Measurements from ENCODE around the gene KAT8. TPM values are rescaled to one million over a fixed set of nuclear protein-coding genes. Genes with fewer than 3 reads are reported as not detected.

The KAT8 gene
- total and polyA plus RNA-seq, 9 of the 15 experiments (the other 6 are each of a cell fraction or from before 2014, with no cell fraction given) = 10.0 to 98.5 (median 76.4) TPM

GRCh38 chr16:31134625-31135534 is 17.4 kb downstream of the KAT8 start (continued):
- peak; percentile 63 for TF ChIP-seq PRDM10 (IDR thresholded peaks at IDR 0.05; ENCODE audit: partially characterized antibody)
- TF ChIP-seq ZKSCAN3 (CRISPR knock-in tag; IDR thresholded peaks at IDR 0.05) = no peak
- TF ChIP-seq NR2C2 (CRISPR knock-in tag; IDR thresholded peaks at IDR 0.05) = no peak
- TF ChIP-seq NR2C2 (tag; IDR thresholded peaks at IDR 0.05) = peak; percentile 37; the same call in 1 of the 2 replicates
- no peak for TF ChIP-seq E2F5 (CRISPR knock-in tag; IDR thresholded peaks at IDR 0.05)
- TF ChIP-seq MTA2 (IDR thresholded peaks at IDR 0.05; ENCODE audit: low read depth) = no peak
- no peak for TF ChIP-seq POLR3A (IDR thresholded peaks at IDR 0.05; ENCODE audit: borderline replicate concordance, extremely low read depth, insufficient read depth, insufficient read length)
- no peak for TF ChIP-seq RBBP5 (IDR thresholded peaks at IDR 0.05; ENCODE audit: borderline replicate concordance, insufficient read depth, low read length, poor library complexity, severe bottlenecking)
- no peak for TF ChIP-seq NBN (IDR thresholded peaks at IDR 0.05; ENCODE audit: low read depth)
- no peak for TF ChIP-seq ZNF583 (CRISPR knock-in tag; IDR thresholded peaks at IDR 0.05)
- TF ChIP-seq SRSF3 (IDR thresholded peaks at IDR 0.05; ENCODE audit: insufficient read depth, low read length) = no peak
- peak; percentile 12; the same call in 1 of the 2 replicates for TF ChIP-seq EP400 (IDR thresholded peaks at IDR 0.05)
- 0 out of 4 replicates have a peak, but pooled peaks of 1 of the 2 experiments have one; percentile 11 for TF ChIP-seq FOXK2 (conservative IDR thresholded peaks at IDR 0.05 in 1 of 2, IDR thresholded peaks at IDR 0.05 in 1 of 2; ENCODE audit: low read depth in 2 of 2)
- no peak for TF ChIP-seq TFAM (CRISPR knock-in tag; conservative IDR thresholded peaks at IDR 0.05)
- TF ChIP-seq ZNF280A (IDR thresholded peaks at IDR 0.05; ENCODE audit: low read depth, partially characterized antibody) = no peak
- peak; percentile 30; the same call in 1 of the 2 replicates for TF ChIP-seq ATF3 (IDR thresholded peaks at IDR 0.05)
- TF ChIP-seq ATF3 (CRISPR knock-in tag; conservative IDR thresholded peaks at IDR 0.05) = no peak
- TF ChIP-seq EGR1 (conservative IDR thresholded peaks at IDR 0.05) = no peak; the same call in 1 of the 2 replicates
- TF ChIP-seq U2AF2 (optimal IDR thresholded peaks at IDR 0.05; ENCODE audit: low read depth, low read length) = no peak
- TF ChIP-seq RCOR1 (IDR thresholded peaks at IDR 0.05; ENCODE audit: borderline replicate concordance in 1 of 2, low read depth in 2 of 2, low read length in 2 of 2) = no peak
- no peak for TF ChIP-seq RFX7 (CRISPR knock-in tag; IDR thresholded peaks at IDR 0.05)
